ENCODE measurements around the gene ARHGAP31. TPM values are rescaled to one million over a fixed set of nuclear protein-coding genes. Genes with fewer than 3 reads are reported as not detected.
"Not testable (repeated sequence)": the region's sequence is repeated elsewhere in the genome, so short reads cannot be mapped to it uniquely, and the experiment has no call there.

The ARHGAP31 gene
- total RNA-seq, 1 donor from 2014 or later, result 13.8 TPM

DNA sequence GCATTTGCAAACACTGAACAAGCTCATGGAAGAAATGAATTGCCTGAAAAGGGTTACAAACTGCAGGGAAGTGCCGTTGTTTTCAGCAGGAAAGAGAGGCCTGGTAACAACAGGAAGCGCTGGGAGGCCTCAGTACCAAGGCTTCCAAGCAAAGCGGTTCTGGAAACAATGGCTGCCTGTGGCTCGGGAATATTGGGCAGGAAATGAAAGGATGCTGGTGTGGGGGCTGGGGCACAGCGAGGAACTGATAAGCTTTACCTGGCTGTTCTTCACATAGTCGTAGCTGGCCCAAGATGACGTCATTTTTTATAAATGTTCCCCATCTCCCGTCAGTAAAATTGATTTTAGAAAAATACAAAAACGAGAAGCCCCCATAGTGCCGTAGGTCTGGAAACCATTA, 55.9 kb downstream of the ARHGAP31 start:
- peak; percentile 29 for DNase-seq

DNA sequence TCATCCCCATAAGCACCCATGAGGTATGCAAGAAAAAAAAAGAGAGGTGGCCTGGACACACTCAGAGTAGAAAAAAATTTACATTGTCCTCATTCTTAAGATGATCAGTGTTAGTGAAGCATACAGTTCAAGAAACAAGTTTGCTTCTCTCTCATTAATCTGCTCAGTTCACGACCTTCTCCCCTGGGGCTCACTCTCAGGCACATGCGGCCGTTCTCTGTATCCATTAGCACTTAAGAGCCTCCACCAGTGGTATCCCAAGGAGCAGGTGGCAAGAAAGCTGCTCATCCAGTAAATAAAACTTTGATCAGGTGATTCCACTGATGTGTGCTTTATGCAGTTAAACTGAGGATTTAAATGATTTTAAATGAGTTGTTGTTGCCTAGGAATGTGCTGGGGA, 57.4 kb downstream of the ARHGAP31 start:
- DNase-seq, result no peak

DNA sequence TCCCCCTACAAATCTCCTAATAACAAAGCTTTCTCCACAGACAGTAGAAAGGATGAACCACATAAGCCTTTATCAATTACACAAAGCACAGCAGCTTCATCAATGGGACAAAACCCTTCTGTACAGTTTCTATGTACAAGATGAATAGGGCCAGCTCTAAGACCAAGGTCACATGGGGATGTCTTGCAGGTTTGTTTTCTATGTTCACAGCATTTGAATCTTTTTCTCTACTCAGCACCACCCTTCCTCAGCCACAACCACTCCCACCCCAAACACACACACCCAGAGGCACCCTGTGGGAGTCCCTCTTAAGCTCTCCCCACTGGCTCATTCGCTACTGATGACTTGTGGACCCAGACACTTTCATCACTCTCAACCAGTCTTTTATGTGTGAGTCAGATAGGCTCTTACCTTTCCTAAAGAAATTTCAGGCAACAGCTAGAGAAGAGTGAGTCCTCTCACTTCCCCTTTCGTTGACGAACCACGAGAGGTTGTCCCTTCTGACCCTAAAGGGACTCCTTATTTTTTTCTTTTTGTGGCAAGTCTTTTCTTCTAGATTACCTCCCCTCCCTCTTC, 57.9 kb downstream of the ARHGAP31 start:
- no peak for DNase-seq

DNA sequence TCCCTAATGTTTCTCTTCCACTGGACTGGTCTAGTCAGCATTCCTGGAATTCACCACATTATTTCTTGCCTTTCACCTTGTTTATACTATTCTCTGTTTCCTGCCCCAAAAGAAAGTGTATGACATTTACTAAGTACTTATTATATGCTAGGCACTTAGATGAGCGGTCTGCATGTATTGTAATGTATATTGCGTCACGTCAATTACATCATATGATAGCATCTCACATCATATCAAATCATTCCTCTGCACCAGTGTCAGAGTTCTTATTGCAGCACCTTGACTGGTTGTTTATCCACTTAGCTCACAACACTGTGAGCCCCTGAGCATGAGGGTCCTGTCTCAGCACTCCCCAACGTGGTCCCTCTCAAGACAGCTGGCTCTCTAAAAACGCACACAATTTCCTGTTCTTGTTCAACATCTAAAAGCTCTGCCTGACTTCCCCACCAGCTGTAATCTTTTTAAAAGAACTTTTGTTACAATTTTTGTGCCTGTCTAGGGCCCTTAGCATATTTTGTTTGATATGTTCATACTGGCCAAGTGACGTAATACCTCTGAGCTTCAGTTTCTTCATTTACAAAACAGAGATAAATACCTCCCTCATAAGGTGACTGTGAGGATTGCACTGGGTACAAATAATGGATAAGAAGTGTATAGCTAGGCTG, 58.8 kb downstream of the ARHGAP31 start:
- DNase-seq, result peak; percentile 61

DNA sequence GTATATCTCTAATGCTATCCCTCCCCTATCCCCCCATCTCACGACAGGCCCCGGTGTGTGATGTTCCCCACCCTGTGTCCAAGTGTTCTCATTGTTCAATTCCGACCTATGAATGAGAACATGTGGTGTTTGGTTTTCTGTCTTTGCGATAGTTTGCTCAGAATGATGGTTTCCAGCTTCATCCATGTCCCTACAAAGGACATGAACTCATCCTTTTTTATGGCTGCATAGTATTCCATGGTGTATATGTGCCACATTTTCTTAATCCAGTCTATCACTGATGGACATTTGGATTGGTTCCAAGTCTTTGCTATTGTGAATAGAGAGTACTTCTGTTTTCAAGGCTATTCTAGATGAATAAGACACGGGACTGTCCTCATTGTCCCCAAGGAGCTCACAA, 61.4 kb downstream of the ARHGAP31 start:
- DNase-seq, result not testable (repeated sequence)

DNA sequence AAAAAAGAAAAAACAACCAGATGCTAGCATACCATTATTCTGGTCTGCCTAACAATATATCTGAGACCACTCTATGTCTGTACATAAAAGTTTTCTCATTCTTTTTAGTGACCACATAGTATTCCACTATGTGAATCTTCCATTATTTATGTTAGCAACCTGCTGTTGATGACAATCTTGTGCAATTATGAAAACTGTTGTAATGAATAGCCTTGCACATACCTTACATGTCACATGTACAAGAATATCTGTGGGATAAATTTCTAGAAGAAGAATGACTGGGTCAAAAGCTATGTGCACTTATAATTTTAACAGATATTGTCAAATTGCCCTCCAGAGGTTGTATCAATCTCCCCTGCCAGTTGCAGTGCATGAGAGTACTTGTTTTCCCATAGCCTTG, 62.5 kb downstream of the ARHGAP31 start:
- DNase-seq, result no peak

DNA sequence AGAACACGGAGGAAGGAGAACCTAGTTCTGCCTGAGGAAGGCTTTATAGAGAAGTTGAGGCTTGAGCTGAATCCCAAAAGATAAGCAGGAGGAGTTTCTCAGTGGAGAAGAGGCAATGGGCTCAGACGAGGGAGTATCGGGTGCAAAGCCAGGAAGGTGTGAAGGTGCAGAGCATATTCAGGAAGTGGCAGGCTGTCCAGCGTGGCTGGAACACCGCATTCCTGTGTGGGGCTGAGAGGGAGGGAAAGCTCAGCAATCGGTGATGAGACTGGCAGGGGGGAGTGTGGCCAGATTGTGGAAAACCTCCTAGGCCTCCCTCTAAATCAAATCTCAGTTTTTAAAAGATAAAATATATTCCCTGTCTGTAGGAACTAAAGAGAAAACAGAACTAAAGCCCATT, 63.0 kb downstream of the ARHGAP31 start:
- no peak for DNase-seq

DNA sequence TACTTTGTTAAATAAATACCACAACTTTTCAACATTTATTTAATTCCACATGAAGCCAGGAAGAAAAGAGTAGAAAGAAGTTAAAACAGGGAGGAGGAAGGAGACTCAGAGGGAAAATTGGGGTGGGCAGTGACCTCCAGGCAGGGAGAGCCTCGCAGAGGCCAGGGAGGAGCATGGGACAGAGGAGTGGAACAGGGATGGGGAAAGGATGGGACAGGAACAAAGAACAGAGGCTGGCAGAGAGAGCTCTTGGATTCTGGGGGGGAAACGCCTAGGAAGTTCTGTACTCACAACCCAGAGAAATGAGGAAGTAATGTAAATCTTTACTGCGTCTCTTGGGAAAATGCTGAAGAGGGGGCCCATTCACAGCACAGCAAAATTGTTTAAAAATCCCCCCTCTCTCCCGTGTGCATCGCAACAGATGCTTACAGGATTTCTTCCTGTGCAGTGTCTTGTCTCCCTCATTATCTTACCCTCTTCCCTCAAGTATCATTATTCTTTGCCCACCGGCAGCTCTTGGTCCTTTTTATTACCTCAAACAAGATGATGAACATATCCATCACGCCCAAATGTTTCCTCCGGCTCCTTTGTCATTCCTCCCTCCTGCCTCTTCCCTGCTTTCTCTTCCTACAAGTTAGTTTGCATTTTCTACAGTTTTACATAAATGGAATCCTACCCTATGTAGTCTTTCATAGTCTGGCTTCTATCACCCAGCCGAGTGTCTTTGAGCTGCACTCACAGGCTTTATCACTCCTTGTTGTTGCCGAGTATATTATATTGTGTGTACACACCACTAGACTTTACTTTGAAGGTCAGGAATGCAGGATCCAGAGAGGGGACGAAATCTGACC, 65.5 kb downstream of the ARHGAP31 start:
- DNase-seq, result no peak

DNA sequence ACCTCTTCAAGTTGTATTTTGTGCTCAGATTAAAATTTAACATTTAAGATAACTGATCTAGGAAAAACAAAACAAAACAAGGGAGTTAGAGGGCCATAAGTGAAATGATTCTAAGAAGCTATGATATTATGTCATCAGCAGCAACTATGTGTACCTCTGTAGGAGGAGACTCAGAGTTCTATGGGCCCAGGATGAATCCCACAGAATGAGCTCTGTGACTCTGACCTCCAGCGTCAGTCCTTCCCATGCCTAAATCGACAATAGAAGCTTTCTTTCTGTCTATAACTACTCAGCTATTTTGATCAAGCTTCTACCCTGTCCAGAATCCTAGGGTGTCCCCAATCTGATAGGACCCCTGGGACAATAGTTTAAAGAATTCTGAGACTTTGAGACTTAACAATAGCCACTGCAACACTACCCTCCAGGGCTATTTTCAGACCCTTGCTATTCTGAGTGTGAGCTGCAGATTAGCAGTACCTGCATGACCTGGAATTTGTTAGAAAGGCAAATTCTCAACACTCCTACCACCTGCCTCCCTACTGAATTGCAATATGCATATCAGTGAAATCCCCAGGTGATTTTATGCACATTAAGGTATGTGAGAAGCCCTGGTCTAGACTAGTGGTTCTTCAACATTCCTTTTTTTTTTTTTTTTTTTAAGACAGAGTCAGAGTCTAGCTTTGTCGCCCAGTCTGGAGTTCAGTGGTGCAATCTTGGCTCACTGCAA, 66.7 kb downstream of the ARHGAP31 start:
- no peak for DNase-seq

DNA sequence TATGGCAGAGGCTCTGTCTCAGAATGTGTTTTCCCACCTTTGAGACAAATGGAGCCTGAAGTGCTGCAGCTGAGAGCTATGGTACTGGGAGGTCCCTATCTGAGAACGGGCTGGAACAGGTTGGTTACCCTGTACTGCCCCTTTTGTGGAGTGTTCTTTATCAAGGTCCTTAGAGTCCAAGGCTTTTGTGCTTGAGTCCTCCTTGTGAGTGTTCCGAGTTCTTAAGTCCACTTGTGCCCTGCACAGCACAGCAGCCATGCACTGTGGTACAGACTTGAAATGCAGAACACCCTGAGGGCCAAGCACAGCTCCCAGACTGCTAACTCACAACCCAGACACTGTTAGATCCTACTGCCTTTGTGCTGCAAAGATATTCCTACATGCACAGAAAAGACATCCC, 67.8 kb downstream of the ARHGAP31 start:
- DNase-seq, result no peak

DNA sequence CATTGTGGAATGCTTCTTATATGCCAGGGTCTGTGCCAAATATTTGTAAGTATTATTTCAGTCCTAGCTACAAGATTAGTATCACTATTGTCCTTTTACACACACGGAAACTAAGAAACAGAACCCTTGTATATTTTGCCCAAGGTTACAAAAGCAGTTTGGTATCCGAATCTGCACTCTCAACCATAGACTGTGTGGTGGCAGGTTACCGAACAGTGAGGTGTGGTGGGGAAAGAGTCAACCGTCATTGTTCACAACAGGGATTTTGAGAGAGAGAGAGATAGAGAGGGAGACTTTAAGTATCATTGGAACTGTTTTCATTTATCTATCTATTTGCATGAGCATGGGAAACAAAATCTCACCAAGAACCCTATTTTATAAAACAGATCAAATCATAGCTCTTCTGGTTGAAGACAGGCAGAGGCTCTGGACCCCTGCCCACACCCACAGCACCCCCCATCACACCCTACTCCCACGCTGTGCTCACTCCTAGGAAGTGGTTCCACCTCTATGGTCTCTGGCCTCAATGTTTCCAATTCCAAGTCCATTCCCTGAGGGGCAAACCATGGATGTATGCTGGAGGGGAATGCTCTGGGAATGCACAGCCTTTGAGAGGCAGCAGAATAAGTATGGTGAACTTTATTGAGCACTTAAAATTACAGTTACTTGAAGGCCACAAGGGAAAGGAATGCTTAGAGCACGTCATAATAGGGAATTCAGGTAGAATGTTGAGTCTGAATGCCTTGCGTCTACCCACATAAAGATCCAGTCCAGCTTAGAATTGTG, 69.0 kb downstream of the ARHGAP31 start:
- DNase-seq, result no peak

DNA sequence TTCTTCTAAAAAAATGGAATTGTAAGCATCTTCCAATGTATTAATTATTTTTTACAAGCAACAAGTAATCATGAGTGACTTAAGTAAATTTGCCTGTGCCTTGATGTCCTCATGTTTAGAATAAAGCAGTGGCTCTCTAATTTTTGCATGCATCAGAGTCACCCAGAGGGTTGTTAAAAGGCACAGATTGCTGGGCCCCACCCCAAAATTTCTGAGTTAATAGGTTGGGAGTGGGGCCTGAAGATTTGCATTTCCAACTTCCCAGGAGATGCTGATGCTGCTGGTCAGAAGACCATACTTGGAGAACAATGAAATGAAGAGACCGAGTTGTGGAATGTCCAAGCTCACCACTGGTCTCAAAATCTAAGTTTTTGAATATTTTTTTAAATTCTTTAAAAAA, 70.2 kb downstream of the ARHGAP31 start:
- no peak for DNase-seq

DNA sequence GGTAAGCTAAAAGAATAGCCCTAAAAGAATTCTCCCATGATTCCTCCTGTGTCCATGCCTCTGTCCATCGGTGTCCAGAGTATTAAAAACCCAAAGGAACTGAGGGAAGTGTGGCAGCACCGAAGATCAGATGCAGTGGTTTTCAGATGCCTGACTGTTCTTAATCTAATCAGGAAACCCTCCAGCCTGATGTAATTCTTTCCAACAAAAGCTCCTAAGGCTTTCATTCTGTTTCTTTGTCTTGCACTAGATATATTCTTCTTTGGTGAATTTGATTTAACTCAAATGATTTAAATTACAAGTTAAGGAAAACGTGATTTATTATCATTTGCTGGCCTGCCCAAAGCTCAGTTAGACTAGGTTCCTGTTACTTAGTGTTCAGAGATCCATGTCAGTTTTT, 71.2 kb downstream of the ARHGAP31 start:
- no peak for DNase-seq

DNA sequence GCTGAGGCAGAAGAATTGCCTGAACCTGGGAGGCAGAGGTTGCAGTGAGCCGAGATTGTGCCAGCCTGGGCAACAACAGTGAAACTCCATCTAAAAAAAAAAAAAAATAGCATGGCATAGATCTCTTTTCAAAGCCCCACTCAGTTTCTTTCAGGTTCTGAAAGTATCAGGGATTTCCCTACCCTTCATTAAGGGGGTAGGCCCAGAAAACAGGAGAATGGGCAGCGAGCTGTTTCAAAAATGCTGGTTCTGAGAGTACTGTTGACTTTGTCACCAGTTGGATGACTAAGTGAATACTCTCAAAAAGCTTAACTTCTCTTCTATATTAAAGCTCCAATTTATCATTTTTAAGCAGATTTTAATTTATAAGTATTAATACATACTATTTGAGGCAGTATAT, 72.8 kb downstream of the ARHGAP31 start:
- no peak for DNase-seq

DNA sequence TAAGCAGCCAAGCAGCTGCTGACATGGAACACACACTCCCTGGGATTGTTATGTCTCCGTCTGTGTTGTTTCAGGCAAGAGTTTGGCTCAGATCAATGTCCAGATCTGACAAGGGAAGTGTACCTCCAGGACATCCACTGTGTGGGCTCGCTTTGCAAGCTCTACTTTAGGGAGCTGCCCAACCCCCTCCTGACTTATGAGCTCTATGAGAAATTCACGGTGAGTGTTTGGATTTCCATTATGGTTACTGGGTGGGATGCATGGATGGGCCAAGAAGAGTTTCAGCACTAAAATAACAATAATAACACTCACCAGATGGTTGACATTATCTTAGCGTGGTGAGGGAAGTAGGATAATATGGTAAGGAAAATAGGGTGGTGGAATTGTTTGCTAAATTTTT, 74.1 kb downstream of the ARHGAP31 start:
- no peak for DNase-seq

DNA sequence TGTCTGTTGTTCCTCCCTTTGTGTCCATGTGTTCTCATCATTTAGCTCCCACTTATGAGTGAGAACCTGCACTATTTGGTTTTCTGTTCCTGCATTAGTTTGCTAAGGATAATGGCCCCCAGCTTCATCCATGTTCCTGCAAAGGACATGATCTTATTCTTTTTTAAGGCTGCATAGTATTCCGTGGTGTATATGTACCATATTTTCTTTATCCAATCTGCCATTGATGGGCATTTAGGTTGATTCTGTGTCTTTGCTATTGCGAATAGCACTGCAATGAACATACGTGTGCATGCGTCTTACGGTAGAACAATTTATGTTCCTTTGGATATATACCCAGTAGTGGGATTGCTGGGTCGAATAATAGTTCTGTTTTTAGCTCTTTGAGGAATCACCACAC, 77.6 kb downstream of the ARHGAP31 start:
- not testable (repeated sequence) for DNase-seq

DNA sequence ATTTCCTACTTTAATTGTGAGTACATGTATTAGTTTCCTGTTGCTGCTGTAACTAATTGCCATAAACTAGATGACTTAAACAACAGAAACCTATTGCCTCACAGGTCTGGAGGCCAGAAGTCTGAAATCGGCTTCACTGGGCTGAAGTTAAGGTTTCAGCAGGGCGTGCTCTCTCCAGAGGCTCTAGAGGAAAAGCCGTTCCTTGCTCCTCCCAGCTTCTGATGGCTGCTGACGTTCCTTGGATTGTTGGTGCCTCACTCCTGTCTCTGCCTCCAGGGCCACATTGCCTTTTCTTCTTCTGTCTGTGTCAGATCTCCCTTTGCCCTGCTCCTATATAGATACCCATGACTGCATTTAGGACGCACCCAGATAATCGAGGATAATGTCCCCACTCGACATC, 80.9 kb downstream of the ARHGAP31 start:
- no peak for DNase-seq

DNA sequence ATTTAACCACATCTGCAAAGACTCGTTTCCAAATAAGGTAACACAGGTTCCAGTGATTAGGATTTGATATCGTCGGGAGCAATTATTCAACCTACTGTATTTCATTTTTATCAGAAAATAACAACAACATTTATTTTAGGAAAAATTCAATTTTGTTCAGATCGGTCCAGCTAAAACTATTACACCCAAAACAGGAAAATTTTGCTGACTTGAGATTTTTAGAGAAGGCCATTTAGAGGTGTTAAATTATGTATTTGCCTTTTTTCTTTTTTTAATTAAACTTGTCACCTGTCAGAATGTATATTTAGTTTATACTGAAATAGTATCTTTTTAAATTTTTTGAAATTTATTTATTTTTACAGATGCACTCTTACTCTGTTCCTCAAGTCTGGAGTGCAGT, 81.3 kb downstream of the ARHGAP31 start:
- DNase-seq, result no peak

DNA sequence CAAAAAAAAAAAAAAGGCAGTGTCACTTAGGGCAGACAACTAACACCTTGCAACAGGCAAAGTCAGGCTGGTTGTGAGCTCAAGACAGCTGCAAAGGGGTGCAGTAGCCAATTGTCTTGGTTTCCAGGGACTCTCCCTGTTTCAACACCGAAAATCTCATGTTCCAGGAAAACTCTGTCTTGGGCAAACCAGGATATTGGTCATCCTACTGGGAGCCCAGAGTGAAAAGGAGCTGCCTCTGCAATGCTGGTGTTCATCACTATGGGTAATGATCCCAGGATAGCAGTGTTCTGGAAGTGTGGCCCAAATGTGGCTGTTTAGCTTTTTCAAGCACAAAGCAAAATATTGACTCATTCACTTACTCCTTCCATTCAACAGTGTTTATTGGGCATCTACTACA, 82.6 kb downstream of the ARHGAP31 start:
- no peak for DNase-seq

DNA sequence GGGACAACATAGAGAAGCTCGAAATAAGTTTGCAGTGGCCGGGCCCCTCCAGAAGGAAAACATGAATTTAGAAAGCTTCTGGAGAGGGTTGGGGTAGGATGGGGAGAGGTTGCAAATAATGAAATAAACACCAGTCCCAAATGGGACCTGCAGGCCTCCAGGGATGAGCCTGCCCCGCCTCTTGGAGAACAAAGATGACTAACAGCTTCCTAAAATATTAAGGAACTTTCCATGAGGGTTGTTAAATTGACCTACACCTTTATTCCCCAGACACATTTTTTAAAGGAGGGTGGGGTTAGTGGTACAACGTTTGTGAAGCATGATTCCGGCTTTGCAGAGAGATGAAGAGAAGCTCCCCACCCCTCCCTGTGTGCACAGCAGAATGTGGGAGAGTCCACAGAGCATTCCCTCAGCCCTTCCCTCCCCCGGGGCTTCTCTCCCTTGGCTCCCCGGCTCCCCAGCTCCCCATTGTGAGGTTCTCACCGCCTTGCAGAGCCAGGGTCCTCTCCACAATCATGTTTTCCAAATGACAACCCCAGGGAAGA, 84.1 kb downstream of the ARHGAP31 start:
- no peak for DNase-seq

DNA sequence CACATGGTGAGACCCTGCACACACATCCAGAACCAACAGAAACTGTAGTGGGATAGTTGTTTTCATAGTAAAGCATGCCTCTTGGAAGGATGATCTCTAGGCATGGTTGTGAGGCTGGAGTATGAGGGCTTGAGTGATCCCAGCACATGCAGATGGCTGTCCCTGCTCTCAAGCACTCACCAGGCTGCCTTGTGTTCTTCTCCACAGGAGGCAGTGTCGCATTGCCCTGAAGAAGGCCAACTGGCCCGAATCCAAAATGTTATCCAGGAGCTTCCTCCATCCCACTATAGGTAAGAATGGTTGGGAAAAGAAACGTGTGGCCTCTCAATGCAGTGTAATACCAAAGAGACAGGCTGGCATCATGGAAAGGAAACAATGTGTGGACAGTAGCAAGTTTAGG, 86.5 kb downstream of the ARHGAP31 start:
- no peak for DNase-seq

DNA sequence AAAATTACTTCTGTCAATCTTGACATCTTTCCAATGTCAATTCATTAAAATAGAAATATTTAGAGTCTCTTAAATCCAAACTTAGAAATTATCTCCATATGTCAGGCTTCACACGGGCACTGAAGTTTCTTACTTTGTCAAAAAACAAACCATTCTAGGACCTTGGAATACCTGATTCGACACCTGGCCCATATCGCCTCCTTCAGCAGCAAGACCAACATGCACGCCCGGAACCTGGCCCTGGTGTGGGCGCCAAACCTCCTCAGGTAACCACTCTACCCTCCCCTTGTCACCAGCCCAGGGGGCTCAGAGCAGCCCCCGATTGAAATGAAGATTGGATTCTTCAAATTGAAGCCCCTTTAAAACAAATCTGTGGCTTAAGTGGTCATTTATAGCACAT, 88.0 kb downstream of the ARHGAP31 start:
- no peak for DNase-seq
